H9 (cell line): Measurements from ENCODE around the gene MED9. TPM values are rescaled to one million over a fixed set of nuclear protein-coding genes. Genes with fewer than 3 reads are reported as not detected.

ENCODE experiments used
- DNase-seq: peaks from one replicate; pipeline ENCODE4 v3.0.0-alpha.2; 2017
- H2AFZ ChIP-seq: one replicate; pipeline ENCODE4 v1.6.1; 2013; ENCODE audit warnings: mild to moderate bottlenecking, low read length, control low read depth, moderate library complexity
- H2AK5ac ChIP-seq: 2 replicates; pipeline ENCODE4 v1.6.1; 2013; ENCODE audit warnings: low read length, control low read depth, mixed read lengths; ENCODE audit not compliant: insufficient read length
- H2BK120ac ChIP-seq: one replicate; pipeline ENCODE4 v1.6.1; 2013; ENCODE audit warnings: low read depth, mild to moderate bottlenecking, low read length, control low read depth, inconsistent platforms; ENCODE audit not compliant: poor library complexity, severe bottlenecking
- H2BK12ac ChIP-seq: 2 replicates; pipeline ENCODE4 v1.6.1; 2013; ENCODE audit warnings: low read length, control low read depth, mixed read lengths, low read depth; ENCODE audit not compliant: insufficient read length
- H2BK15ac ChIP-seq: 2 replicates; pipeline ENCODE4 v1.6.1; 2013; ENCODE audit warnings: low read depth, low read length, control low read depth
- H2BK20ac ChIP-seq: one replicate; pipeline ENCODE4 v1.6.1; 2013; ENCODE audit warnings: low read depth, mild to moderate bottlenecking, low read length, control low read depth, inconsistent platforms; ENCODE audit not compliant: poor library complexity, severe bottlenecking
- H2BK5ac ChIP-seq: 2 replicates; pipeline ENCODE4 v1.6.1; 2013; ENCODE audit warnings: low read length, control low read depth, mixed read lengths; ENCODE audit not compliant: insufficient read length
- H3K14ac ChIP-seq: 2 replicates; pipeline ENCODE4 v1.6.1; 2013; ENCODE audit warnings: low read length, control low read depth; ENCODE audit not compliant: insufficient read depth
- H3K18ac ChIP-seq: 2 replicates; pipeline ENCODE4 v1.6.1; 2013; ENCODE audit warnings: low read depth, mild to moderate bottlenecking, mixed read lengths, low read length, control low read depth; ENCODE audit not compliant: insufficient read length
- H3K23ac ChIP-seq: 2 replicates; pipeline ENCODE4 v1.6.1; 2013; ENCODE audit warnings: low read length, control low read depth, mixed read lengths, low read depth; ENCODE audit not compliant: insufficient read length
- H3K23me2 ChIP-seq: 2 replicates; pipeline ENCODE4 v1.6.1; 2013; ENCODE audit warnings: low read depth, mild to moderate bottlenecking, mixed read lengths, low read length, control low read depth; ENCODE audit not compliant: insufficient read length, poor library complexity, severe bottlenecking
- H3K27ac ChIP-seq: 2 replicates; pipeline ENCODE4 v1.5.1; 2013; ENCODE audit warnings: low read length, control low read depth, mixed read lengths, low read depth; ENCODE audit not compliant: insufficient read length
- H3K27me3 ChIP-seq: 2 replicates; pipeline ENCODE4 v1.6.1; 2013; ENCODE audit warnings: low read length, control low read depth, inconsistent platforms; ENCODE audit not compliant: insufficient read depth
- H3K4ac ChIP-seq: 2 replicates; pipeline ENCODE4 v1.6.1; 2013; ENCODE audit warnings: low read depth, mild to moderate bottlenecking, control low read depth, inconsistent platforms, low read length, moderate library complexity
- H3K4me1 ChIP-seq: 2 replicates; pipeline ENCODE4 v1.6.1; 2013; ENCODE audit warnings: low read length, control low read depth, inconsistent platforms; ENCODE audit not compliant: insufficient read depth
- H3K4me2 ChIP-seq: 2 replicates; pipeline ENCODE4 v1.6.1; 2013; ENCODE audit warnings: low read length, control low read depth, mixed read lengths; ENCODE audit not compliant: insufficient read length, insufficient read depth
- H3K56ac ChIP-seq: 2 replicates; pipeline ENCODE4 v1.6.1; 2013; ENCODE audit warnings: low read depth, mild to moderate bottlenecking, mixed read lengths, low read length, control low read depth; ENCODE audit not compliant: insufficient read length
- H3K79me1 ChIP-seq: 2 replicates; pipeline ENCODE4 v1.6.1; 2013; ENCODE audit warnings: low read depth, mild to moderate bottlenecking, moderate library complexity, low read length, control low read depth, inconsistent platforms; ENCODE audit not compliant: insufficient read depth, poor library complexity, severe bottlenecking
- H3K79me2 ChIP-seq: 2 replicates; pipeline ENCODE4 v1.6.1; 2013; ENCODE audit warnings: low read length, control low read depth, inconsistent platforms; ENCODE audit not compliant: insufficient read depth
- H3K9ac ChIP-seq: 2 replicates; pipeline ENCODE4 v1.6.1; 2013; ENCODE audit warnings: low read length, control low read depth, mixed read lengths; ENCODE audit not compliant: insufficient read length; ENCODE audit errors: extremely low read depth
- H3K9me3 ChIP-seq: one replicate; pipeline ENCODE4 v1.6.1; 2013; ENCODE audit warnings: low read depth, low read length, inconsistent platforms; ENCODE audit not compliant: control insufficient read depth
- H3T11ph ChIP-seq: one replicate; pipeline ENCODE4 v1.6.1; 2013; ENCODE audit warnings: mild to moderate bottlenecking, low read length, control low read depth, inconsistent platforms
- H4K20me1 ChIP-seq: one replicate; pipeline ENCODE4 v1.6.1; 2013; ENCODE audit not compliant: control insufficient read depth, insufficient read length, insufficient read depth
- H4K5ac ChIP-seq: 2 replicates; pipeline ENCODE4 v1.6.1; 2013; ENCODE audit warnings: low read depth, mild to moderate bottlenecking, mixed read lengths, low read length, control low read depth; ENCODE audit not compliant: insufficient read length
- H4K8ac ChIP-seq: replicated peaks from 2 replicates; pipeline ENCODE4 v1.6.1; 2013; ENCODE audit warnings: low read length, control low read depth, mixed read lengths, low read depth; ENCODE audit not compliant: insufficient read length
- H4K91ac ChIP-seq: 2 replicates; pipeline ENCODE4 v1.6.1; 2013; ENCODE audit warnings: low read depth, mild to moderate bottlenecking, moderate library complexity, mixed read lengths, low read length, control low read depth; ENCODE audit not compliant: insufficient read length
- H3K27ac Mint-ChIP-seq, 3 experiments: 2 replicates in 2 of 3; 3 replicates in 1 of 3; pipeline ENCODE4 v1.8.0; 2020 to 2021; ENCODE audit warnings: mixed read lengths in 3 of 3, mild to moderate bottlenecking in 1 of 3, moderate library complexity in 1 of 3
- H3K27me3 Mint-ChIP-seq: 2 replicates; pipeline ENCODE4 v1.8.0; 2021; ENCODE audit warnings: low read depth, mild to moderate bottlenecking, moderate library complexity, mixed read lengths
- H3K36me3 Mint-ChIP-seq, 3 experiments: 2 replicates in 2 of 3; 3 replicates in 1 of 3; pipeline ENCODE4 v1.8.0; 2020 to 2021; ENCODE audit warnings: low read depth in 3 of 3, mixed read lengths in 3 of 3; ENCODE audit not compliant: insufficient read depth in 1 of 3
- H3K4me1 Mint-ChIP-seq, 2 experiments: 2 replicates each; pipeline ENCODE4 v1.8.0; 2020; ENCODE audit warnings: mixed read lengths in 2 of 2
- H3K4me3 Mint-ChIP-seq, 2 experiments: 2 replicates in 1 of 2; 3 replicates in 1 of 2; pipeline ENCODE4 v1.8.0; 2020 to 2021; ENCODE audit warnings: mild to moderate bottlenecking in 2 of 2, mixed read lengths in 2 of 2, moderate library complexity in 1 of 2
- H3K9me3 Mint-ChIP-seq, 2 experiments: 2 replicates in 1 of 2; 3 replicates in 1 of 2; pipeline ENCODE4 v1.8.0; 2020; ENCODE audit warnings: mild to moderate bottlenecking in 2 of 2, mixed read lengths in 2 of 2, moderate library complexity in 1 of 2
- WGBS: extraction: QIAGEN DNeasy Blood & Tissue Kit; methylation state at CpG from one replicate; pipeline ENCODE4 v1.1.7; 2013; ENCODE audit warnings: missing lambda C conversion rate, low lambda C conversion rate, mixed read lengths; ENCODE audit not compliant: insufficient read length; ENCODE audit errors: extremely low coverage; 5-methylcytosine and 5-hydroxymethylcytosine counted together
- total RNA-seq: library from RNA; stranded (reverse); gene quantifications from 2 replicates; pipeline ENCODE4 v1.2.1, GENCODE V29; 2021
- TF ChIP-seq, protein P1 (sequence below): fragments of 200-600 bp; sonication (generic); conservative IDR thresholded peaks from 3 replicates; pipeline ENCODE4 v1.8.0; 2021; ENCODE audit warnings: antibody characterized with exemption, mild to moderate bottlenecking

Gene MED9
- total RNA-seq, 1 experiment from 2014 or later, result 20.0 TPM

DNA sequence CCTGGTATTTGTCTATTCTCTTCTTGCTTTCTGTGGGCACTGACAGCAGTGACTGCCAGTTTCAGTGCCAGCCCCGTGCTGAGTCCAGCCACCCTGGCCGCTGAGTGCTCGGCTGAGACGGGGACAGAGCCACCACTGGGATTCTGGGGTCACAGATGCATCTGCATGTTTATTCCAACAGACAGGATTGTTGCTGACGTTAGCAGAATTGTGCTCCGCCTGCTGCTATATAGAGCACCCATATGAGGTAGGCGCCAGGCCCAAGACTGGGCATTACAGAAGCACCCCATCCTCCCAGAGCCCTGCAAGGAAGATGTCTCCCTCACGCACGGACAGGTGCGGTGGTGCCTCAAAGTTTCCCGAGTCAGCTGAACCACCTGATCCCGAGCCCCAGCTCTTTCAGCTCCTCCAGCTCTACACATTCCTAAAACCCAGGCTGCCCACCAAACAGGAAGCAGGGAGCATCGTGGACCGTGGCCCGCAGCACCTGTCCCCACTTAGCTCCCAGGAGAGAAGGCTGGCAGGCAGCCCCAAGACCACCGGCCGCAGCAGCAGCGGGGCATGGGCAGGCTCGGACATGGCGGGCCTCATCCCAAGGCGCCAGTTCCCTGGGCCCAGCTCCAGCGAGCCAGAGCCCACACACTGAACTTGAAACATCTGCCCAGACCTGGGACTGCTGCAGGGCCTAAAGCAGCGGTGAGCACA, 64.3 kb downstream of the MED9 start:
- Histone ChIP-seq H3K56ac (no peak overlapping the region), H2AFZ (no peak overlapping the region), H3K4ac (no peak overlapping the region), H4K8ac (no peak overlapping the region), H3K4me2 (no peak overlapping the region), H4K91ac (no peak overlapping the region), H2BK20ac (no peak overlapping the region), H2BK12ac (no peak overlapping the region), H2BK5ac (no peak overlapping the region), H3K18ac (no peak overlapping the region), H3K14ac (no peak overlapping the region), H3K27me3 (no peaks in the 10 kb centered on the region), H3K9me3 (no peaks in the 10 kb centered on the region), H2BK120ac (no peak overlapping the region), H3K27ac (no peak overlapping the region), H3K23me2 (no peaks in the 10 kb centered on the region), H2AK5ac (no peak overlapping the region), H3K23ac (no peak overlapping the region), H3K79me1 (no peaks in the 10 kb centered on the region), H3K4me1 (no peaks in the 10 kb centered on the region), H4K5ac (no peak overlapping the region), H2BK15ac (no peak overlapping the region), H3K79me2 (no peaks in the 10 kb centered on the region), H3K9ac (no peak overlapping the region), H4K20me1 (no peaks in the 10 kb centered on the region), H3T11ph (no peak overlapping the region)
- H3K4me3 Mint-ChIP-seq, result no peak overlapping the region
- WGBS, result no CpG with 5 or more reads among the region's 23 CpGs
- no peak overlapping the region; a peak in 2 of 7 replicates for H3K27ac Mint-ChIP-seq
- H3K4me1 Mint-ChIP-seq, result peaks cover 4 to 5% of the 10 kb centered on the region in 2 experiments; a peak in 3 of 4 replicates
- no peaks in the 10 kb centered on the region; a peak in 1 of 7 replicates for H3K36me3 Mint-ChIP-seq
- no peaks in the 10 kb centered on the region for H3K9me3 Mint-ChIP-seq
- TF ChIP-seq, protein P1, sequence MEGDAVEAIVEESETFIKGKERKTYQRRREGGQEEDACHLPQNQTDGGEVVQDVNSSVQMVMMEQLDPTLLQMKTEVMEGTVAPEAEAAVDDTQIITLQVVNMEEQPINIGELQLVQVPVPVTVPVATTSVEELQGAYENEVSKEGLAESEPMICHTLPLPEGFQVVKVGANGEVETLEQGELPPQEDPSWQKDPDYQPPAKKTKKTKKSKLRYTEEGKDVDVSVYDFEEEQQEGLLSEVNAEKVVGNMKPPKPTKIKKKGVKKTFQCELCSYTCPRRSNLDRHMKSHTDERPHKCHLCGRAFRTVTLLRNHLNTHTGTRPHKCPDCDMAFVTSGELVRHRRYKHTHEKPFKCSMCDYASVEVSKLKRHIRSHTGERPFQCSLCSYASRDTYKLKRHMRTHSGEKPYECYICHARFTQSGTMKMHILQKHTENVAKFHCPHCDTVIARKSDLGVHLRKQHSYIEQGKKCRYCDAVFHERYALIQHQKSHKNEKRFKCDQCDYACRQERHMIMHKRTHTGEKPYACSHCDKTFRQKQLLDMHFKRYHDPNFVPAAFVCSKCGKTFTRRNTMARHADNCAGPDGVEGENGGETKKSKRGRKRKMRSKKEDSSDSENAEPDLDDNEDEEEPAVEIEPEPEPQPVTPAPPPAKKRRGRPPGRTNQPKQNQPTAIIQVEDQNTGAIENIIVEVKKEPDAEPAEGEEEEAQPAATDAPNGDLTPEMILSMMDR, result no peak
- no peaks in the 10 kb centered on the region; the same call in 1 of the 2 replicates for H3K27me3 Mint-ChIP-seq
- no peak for DNase-seq
